ENCODE data around the gene TOP3B.

DNA sequence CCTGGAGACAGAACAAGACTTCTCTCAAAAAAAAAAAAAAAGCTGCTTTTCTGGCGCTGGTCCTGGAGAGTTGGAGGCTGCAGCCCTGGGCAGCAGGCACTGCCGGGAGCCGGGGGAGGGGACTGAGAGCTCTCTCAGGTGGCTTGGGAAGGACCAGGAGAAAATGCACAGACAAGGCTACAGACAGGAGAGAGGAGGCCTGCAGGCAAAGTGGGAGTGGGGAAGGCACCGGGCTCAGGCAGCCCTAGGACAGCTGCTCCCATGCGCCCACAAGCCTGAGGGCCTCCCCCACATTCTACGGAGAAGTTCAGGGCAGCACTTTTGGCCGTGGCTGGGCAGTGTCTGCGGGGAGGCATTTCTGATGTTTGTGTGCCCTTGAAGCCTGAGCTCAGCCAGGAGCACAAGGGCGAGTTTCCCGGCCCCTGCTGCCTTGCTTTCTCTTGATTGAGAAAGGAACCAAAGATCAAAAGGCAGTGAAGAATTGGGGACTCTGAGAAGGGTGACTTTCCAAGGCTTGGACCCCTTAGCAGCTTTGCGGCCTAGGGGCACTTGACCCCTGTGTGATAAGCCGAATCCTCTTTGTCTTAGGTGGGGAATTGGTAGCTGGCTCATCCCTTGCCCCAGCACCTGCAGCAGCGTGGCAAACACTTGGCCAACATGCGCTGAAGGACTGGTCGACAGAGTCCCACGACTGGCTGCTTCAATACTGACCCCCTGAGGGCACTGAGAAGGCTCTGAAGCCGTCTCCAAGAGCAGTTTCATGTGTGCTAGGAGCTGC is 65.2 kb downstream of the TOP3B start:
- TF ChIP-seq, protein P1, sequence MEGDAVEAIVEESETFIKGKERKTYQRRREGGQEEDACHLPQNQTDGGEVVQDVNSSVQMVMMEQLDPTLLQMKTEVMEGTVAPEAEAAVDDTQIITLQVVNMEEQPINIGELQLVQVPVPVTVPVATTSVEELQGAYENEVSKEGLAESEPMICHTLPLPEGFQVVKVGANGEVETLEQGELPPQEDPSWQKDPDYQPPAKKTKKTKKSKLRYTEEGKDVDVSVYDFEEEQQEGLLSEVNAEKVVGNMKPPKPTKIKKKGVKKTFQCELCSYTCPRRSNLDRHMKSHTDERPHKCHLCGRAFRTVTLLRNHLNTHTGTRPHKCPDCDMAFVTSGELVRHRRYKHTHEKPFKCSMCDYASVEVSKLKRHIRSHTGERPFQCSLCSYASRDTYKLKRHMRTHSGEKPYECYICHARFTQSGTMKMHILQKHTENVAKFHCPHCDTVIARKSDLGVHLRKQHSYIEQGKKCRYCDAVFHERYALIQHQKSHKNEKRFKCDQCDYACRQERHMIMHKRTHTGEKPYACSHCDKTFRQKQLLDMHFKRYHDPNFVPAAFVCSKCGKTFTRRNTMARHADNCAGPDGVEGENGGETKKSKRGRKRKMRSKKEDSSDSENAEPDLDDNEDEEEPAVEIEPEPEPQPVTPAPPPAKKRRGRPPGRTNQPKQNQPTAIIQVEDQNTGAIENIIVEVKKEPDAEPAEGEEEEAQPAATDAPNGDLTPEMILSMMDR (IDR thresholded peaks at IDR 0.05; ENCODE audit: insufficient read depth, low read length, poor library complexity, severe bottlenecking) = no peak
- no peak for TF ChIP-seq EZH2phosphoT487 (conservative IDR thresholded peaks at IDR 0.05; ENCODE audit: low read length)

Data from SU-DHL-6 (cell line).